ENCODE data around the gene XRCC4.

GRCh38 chr5:83285661-83286398, 208.5 kb downstream of the XRCC4 start:
- TF ChIP-seq CTCF (IDR thresholded peaks at IDR 0.05 in 4 of 5, conservative IDR thresholded peaks at IDR 0.05 in 1 of 5) (no peak), POLR2A (IDR thresholded peaks at IDR 0.05) (no peak)

Data from gastrocnemius medialis (tissue), 4 donors.